Measurements from ENCODE around the gene CROCC2. TPM values are rescaled to one million over a fixed set of nuclear protein-coding genes. Genes with fewer than 3 reads are reported as not detected.

Gene CROCC2
- total and polyA plus RNA-seq, 2 of the 13 experiments (the other 11 are each of a cell fraction or from before 2014, with no cell fraction given): not detected

DNA sequence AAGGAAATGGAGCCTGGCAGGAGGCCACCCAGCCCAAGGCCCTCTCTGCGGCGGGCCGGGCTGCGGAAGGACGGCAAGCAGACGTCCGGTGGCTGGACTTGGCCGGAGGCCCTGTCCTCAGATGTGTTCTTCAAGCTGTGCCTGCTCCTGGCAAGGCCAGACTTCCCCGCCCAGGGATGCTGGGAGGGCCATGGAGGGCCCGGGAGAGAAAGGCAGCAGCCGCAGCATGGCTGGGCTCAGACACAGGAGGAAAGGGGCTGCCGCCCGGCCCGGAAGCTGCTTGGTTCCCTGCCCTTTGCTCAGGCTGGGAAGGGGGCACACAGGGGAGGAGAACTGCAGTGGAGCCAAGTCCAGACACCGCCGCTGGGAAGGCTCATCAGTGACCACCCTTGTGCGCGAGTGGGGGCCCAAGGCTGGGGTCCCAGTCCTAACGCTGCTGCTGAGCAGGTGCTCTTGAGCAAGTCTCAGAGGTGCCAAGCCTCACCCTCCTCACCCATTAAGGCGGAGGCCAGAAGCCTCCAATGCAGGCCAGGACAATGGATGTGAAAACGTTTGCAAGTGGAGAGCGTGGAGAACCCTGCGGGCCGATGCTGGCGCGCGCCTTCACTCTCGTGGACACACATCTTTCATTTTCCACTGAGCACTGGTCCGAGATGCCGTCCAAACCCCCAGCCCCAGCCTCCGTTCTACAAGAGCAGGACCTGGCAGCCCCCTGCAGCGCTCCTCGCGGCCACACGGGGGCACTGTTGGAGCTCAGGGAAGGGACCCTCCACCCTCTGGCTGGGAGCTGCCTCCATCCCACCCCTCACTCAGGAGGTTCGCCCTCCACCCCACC lies 7.9 kb downstream of the CROCC2 start (continued):
- TF ChIP-seq, protein P1, sequence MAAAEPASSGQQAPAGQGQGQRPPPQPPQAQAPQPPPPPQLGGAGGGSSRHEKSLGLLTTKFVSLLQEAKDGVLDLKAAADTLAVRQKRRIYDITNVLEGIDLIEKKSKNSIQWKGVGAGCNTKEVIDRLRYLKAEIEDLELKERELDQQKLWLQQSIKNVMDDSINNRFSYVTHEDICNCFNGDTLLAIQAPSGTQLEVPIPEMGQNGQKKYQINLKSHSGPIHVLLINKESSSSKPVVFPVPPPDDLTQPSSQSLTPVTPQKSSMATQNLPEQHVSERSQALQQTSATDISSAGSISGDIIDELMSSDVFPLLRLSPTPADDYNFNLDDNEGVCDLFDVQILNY (CRISPR knock-in tag; conservative IDR thresholded peaks at IDR 0.05): no peak
- no peak for TF ChIP-seq PHF20 (CRISPR knock-in tag; IDR thresholded peaks at IDR 0.05)
- TF ChIP-seq, protein P2, sequence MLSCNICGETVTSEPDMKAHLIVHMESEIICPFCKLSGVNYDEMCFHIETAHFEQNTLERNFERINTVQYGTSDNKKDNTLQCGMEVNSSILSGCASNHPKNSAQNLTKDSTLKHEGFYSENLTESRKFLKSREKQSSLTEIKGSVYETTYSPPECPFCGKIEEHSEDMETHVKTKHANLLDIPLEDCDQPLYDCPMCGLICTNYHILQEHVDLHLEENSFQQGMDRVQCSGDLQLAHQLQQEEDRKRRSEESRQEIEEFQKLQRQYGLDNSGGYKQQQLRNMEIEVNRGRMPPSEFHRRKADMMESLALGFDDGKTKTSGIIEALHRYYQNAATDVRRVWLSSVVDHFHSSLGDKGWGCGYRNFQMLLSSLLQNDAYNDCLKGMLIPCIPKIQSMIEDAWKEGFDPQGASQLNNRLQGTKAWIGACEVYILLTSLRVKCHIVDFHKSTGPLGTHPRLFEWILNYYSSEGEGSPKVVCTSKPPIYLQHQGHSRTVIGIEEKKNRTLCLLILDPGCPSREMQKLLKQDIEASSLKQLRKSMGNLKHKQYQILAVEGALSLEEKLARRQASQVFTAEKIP (CRISPR knock-in tag; IDR thresholded peaks at IDR 0.05; ENCODE audit: borderline replicate concordance): no peak
- TF ChIP-seq ZFP36L2 (CRISPR knock-in tag; IDR thresholded peaks at IDR 0.05): no peak
- no peak for TF ChIP-seq POLR2AphosphoS5 (IDR thresholded peaks at IDR 0.05; ENCODE audit: low read depth, low read length)
- no peak for TF ChIP-seq HNF4G (IDR thresholded peaks at IDR 0.05; ENCODE audit: borderline replicate concordance, low read depth, low read length)
- TF ChIP-seq HNF4G (CRISPR knock-in tag; IDR thresholded peaks at IDR 0.05; ENCODE audit: borderline replicate concordance, low read depth): no peak
- no peak for TF ChIP-seq CBX2 (IDR thresholded peaks at IDR 0.05; ENCODE audit: low read depth, low read length)
- no peak for TF ChIP-seq CBX2 (CRISPR knock-in tag; IDR thresholded peaks at IDR 0.05; ENCODE audit: low read depth)
- no peak for TF ChIP-seq RFXAP (CRISPR knock-in tag; IDR thresholded peaks at IDR 0.05; ENCODE audit: borderline replicate concordance)
- peak; percentile 54; the same call in 1 of the 2 replicates for TF ChIP-seq ARHGAP35 (CRISPR knock-in tag; IDR thresholded peaks at IDR 0.05; ENCODE audit: borderline replicate concordance)
- no peak for TF ChIP-seq FOSL1 (CRISPR knock-in tag; IDR thresholded peaks at IDR 0.05; ENCODE audit: borderline replicate concordance)
- TF ChIP-seq, protein P3, sequence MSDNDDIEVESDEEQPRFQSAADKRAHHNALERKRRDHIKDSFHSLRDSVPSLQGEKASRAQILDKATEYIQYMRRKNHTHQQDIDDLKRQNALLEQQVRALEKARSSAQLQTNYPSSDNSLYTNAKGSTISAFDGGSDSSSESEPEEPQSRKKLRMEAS (IDR thresholded peaks at IDR 0.05): peak; percentile 60; the same call in 1 of the 2 replicates
- no peak for TF ChIP-seq ZNF879 (CRISPR knock-in tag; IDR thresholded peaks at IDR 0.05)
- 0 out of 2 replicates have a peak, but pooled peaks have one; percentile 33 for TF ChIP-seq EEA1 (CRISPR knock-in tag; IDR thresholded peaks at IDR 0.05; ENCODE audit: borderline replicate concordance)
- TF ChIP-seq, protein P4, sequence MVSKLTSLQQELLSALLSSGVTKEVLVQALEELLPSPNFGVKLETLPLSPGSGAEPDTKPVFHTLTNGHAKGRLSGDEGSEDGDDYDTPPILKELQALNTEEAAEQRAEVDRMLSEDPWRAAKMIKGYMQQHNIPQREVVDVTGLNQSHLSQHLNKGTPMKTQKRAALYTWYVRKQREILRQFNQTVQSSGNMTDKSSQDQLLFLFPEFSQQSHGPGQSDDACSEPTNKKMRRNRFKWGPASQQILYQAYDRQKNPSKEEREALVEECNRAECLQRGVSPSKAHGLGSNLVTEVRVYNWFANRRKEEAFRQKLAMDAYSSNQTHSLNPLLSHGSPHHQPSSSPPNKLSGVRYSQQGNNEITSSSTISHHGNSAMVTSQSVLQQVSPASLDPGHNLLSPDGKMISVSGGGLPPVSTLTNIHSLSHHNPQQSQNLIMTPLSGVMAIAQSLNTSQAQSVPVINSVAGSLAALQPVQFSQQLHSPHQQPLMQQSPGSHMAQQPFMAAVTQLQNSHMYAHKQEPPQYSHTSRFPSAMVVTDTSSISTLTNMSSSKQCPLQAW (CRISPR knock-in tag; IDR thresholded peaks at IDR 0.05): no peak
- TF ChIP-seq HNRNPK (IDR thresholded peaks at IDR 0.05; ENCODE audit: low read depth, low read length, poor library complexity, severe bottlenecking): no peak
- TF ChIP-seq HDAC2 (CRISPR knock-in tag; IDR thresholded peaks at IDR 0.05): no peak
- no peak for TF ChIP-seq ZC3H4 (CRISPR knock-in tag; IDR thresholded peaks at IDR 0.05; ENCODE audit: borderline replicate concordance)
- no peak for TF ChIP-seq ZNF615 (CRISPR knock-in tag; IDR thresholded peaks at IDR 0.05; ENCODE audit: borderline replicate concordance)
- peak; percentile 94 for TF ChIP-seq HNRNPL (IDR thresholded peaks at IDR 0.05; ENCODE audit: low read depth, low read length)
- TF ChIP-seq ZNF224 (CRISPR knock-in tag; IDR thresholded peaks at IDR 0.05): peak; percentile 53; the same call in 1 of the 2 replicates
- no peak for TF ChIP-seq ZNF607 (CRISPR knock-in tag; IDR thresholded peaks at IDR 0.05; ENCODE audit: borderline replicate concordance)
- TF ChIP-seq, protein P5, sequence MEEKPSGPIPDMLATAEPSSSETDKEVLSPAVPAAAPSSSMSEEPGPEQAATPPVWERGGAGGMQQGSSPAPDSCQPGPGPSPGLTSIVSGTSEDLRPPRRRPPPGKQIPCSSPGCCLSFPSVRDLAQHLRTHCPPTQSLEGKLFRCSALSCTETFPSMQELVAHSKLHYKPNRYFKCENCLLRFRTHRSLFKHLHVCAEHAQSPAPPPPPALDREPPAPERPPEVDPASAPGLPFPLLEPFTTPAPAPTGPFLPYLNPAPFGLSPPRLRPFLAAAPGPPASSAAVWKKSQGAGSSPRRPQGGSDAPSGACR (CRISPR knock-in tag; IDR thresholded peaks at IDR 0.05): no peak
- no peak for TF ChIP-seq ZBTB42 (CRISPR knock-in tag; IDR thresholded peaks at IDR 0.05)

Data from HepG2 (cell line).